Tibial nerve (tissue), 4 donors: ENCODE data around the gene HDGFL2.

Source experiments
- EP300 ChIP-seq, 2 donors: sonication (generic); formaldehyde crosslinking; IDR thresholded peaks; one replicate each; pipeline ENCODE4 v1.6.1; 2017; ENCODE audit warnings: antibody characterized with exemption in 2 of 2, mild to moderate bottlenecking in 1 of 2
- TF ChIP-seq, protein P1 (sequence below), 5 experiments: fragments of 200-600 bp in 3 of 5; fragments of 450-650 bp in 2 of 5; sonication (generic) in 3 of 5; IDR thresholded peaks; one replicate each; pipeline ENCODE4 v1.5.1; 2016 to 2019; ENCODE audit warnings: antibody characterized with exemption in 5 of 5, mild to moderate bottlenecking in 3 of 5, moderate library complexity in 2 of 5

DNA sequence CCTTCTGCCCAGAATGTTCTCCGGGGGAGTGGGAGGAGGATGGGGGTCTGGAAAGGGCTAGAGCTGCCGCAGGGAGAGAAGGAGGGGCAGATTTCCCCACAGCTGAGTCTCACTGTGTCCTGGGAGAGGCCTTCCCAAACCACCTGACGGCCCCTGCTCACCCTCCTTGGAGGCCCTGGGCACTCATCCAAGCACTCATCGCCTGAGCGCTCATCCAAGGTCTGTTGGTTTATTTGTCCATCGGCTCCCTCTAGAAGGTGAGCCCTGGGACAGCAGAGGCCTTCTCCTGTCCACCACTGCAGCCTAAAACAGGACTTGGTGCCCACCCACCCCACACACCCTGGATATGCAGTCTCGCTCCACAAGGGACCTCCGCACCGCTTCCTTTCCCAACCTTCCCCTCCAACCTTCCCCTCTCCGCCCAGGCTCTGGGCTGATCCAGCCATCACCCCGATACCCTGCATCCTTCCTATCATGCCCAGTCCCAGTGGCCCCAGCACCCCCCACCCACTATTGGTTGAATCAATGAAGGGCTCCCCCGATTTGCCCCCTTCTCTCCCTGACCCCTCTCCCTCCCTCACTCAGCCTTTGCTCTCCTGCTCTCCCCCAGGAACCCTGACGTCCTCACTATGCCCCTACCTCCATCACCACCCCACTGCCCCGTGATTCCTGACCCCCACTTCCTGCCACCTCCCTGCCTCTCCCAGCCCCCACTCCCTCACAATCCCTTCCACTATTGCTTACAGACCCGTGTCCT is 16.2 kb upstream of the HDGFL2 start:
- TF ChIP-seq, protein P1, sequence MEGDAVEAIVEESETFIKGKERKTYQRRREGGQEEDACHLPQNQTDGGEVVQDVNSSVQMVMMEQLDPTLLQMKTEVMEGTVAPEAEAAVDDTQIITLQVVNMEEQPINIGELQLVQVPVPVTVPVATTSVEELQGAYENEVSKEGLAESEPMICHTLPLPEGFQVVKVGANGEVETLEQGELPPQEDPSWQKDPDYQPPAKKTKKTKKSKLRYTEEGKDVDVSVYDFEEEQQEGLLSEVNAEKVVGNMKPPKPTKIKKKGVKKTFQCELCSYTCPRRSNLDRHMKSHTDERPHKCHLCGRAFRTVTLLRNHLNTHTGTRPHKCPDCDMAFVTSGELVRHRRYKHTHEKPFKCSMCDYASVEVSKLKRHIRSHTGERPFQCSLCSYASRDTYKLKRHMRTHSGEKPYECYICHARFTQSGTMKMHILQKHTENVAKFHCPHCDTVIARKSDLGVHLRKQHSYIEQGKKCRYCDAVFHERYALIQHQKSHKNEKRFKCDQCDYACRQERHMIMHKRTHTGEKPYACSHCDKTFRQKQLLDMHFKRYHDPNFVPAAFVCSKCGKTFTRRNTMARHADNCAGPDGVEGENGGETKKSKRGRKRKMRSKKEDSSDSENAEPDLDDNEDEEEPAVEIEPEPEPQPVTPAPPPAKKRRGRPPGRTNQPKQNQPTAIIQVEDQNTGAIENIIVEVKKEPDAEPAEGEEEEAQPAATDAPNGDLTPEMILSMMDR (IDR thresholded peaks at IDR 0.05): no peak
- TF ChIP-seq EP300 (IDR thresholded peaks at IDR 0.05): no peak
